Ovary (tissue), 3 donors: ENCODE measurements around the gene DNASE1L3.

ENCODE experiments used
- EP300 ChIP-seq: sonication (generic); formaldehyde crosslinking; IDR thresholded peaks from one replicate; pipeline ENCODE4 v1.6.1; 2017; ENCODE audit warnings: antibody characterized with exemption
- TF ChIP-seq, protein P1 (sequence below), 3 donors: fragments of 450-650 bp in 2 of 3; fragments of 200-600 bp in 1 of 3; IDR thresholded peaks; one replicate each; pipeline versions ENCODE4 v1.5.1 to v1.8.0; 2016 to 2022; ENCODE audit warnings: antibody characterized with exemption in 3 of 3, mild to moderate bottlenecking in 1 of 3
- donor health status: DM: no; HTN: no; CAD: no.

DNA sequence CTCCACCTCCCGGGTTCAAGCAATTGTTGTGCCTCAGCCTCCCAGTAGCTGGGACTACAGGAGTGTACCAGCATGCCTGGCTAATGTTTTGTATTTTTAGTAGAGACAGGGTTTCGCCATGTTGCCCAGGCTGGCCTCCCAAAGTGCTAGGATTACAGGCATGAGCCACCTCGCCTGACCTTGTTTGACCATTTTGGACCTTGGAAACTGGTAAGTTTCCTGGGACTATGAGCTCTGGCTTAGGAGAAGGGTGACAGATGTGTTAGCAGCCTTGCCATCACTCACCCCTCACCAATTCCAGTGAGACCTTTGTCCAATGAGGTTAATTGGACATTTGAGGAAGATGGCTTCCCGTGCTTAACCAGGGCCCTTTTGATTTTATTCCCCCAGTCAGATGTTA, 19.9 kb downstream of the DNASE1L3 start:
- TF ChIP-seq, protein P1, sequence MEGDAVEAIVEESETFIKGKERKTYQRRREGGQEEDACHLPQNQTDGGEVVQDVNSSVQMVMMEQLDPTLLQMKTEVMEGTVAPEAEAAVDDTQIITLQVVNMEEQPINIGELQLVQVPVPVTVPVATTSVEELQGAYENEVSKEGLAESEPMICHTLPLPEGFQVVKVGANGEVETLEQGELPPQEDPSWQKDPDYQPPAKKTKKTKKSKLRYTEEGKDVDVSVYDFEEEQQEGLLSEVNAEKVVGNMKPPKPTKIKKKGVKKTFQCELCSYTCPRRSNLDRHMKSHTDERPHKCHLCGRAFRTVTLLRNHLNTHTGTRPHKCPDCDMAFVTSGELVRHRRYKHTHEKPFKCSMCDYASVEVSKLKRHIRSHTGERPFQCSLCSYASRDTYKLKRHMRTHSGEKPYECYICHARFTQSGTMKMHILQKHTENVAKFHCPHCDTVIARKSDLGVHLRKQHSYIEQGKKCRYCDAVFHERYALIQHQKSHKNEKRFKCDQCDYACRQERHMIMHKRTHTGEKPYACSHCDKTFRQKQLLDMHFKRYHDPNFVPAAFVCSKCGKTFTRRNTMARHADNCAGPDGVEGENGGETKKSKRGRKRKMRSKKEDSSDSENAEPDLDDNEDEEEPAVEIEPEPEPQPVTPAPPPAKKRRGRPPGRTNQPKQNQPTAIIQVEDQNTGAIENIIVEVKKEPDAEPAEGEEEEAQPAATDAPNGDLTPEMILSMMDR (IDR thresholded peaks at IDR 0.05) = no peak
- TF ChIP-seq EP300 = no peak
